ENCODE results near the gene ALK.

ALK gene

GRCh38 chr2:29235411-29235810, 686.0 kb downstream of the ALK start:
- DNase-seq, result no peak

- no peak for DNase-seq
Observed at GRCh38 chr2:29233428-29233827, 688.0 kb downstream of the ALK start.

GRCh38 chr2:29232041-29232440, 689.3 kb downstream of the ALK start:
- no peak for DNase-seq

GRCh38 chr2:29229640-29230039, 691.7 kb downstream of the ALK start:
- no peak for DNase-seq

GRCh38 chr2:29228947-29229346, 692.4 kb downstream of the ALK start:
- no peak for DNase-seq

GRCh38 chr2:29227935-29228675, 693.3 kb downstream of the ALK start:
- DNase-seq, result no peak

- DNase-seq, result no peak
Observed at GRCh38 chr2:29226808-29227207, 694.6 kb downstream of the ALK start.

GRCh38 chr2:29226375-29226774, 695.0 kb downstream of the ALK start:
- DNase-seq, result no peak

- no peak for DNase-seq
Observed at GRCh38 chr2:29225814-29226213, 695.6 kb downstream of the ALK start.

- DNase-seq, result no peak
Observed at GRCh38 chr2:29224693-29225551, 696.5 kb downstream of the ALK start.

- no peak for DNase-seq
Observed at GRCh38 chr2:29223851-29224692, 697.3 kb downstream of the ALK start.

GRCh38 chr2:29223257-29223656, 698.1 kb downstream of the ALK start:
- no peak for DNase-seq

GRCh38 chr2:29222381-29223179, 698.8 kb downstream of the ALK start:
- no peak for DNase-seq

- no peak for DNase-seq
Observed at GRCh38 chr2:29220506-29221270, 700.7 kb downstream of the ALK start.

- DNase-seq, result no peak
Observed at GRCh38 chr2:29219374-29219773, 702.0 kb downstream of the ALK start.

GRCh38 chr2:29218550-29219125, 702.7 kb downstream of the ALK start:
- DNase-seq, result no peak

- DNase-seq, result no peak
Observed at GRCh38 chr2:29218071-29218470, 703.3 kb downstream of the ALK start.

- DNase-seq, result peak in 1 of 2 experiments; percentile 10
Observed at GRCh38 chr2:29216609-29216909, 704.8 kb downstream of the ALK start.

- peak; percentile 4 to 14 for DNase-seq
Observed at GRCh38 chr2:29215739-29216608, 705.4 kb downstream of the ALK start.

GRCh38 chr2:29215073-29215472, 706.3 kb downstream of the ALK start:
- DNase-seq, result peak; percentile 7 to 11
